ENCODE results near the gene IL12RB2.

GRCh38 chr1:67347688-67348472, 40.2 kb downstream of the IL12RB2 start:
- TF ChIP-seq YY1 (IDR thresholded peaks at IDR 0.05; ENCODE audit: insufficient read depth, insufficient read length) (no peak), ZNF274 (IDR thresholded peaks at IDR 0.05; ENCODE audit: low read depth, low read length) (no peak)

Data from NT2/D1 (cell line).